HepG2 (cell line): ENCODE measurements around the gene GLIS2. TPM values are rescaled to one million over a fixed set of nuclear protein-coding genes. Genes with fewer than 3 reads are reported as not detected.

Experiments
- BCL6 ChIP-seq: IDR thresholded peaks from 2 replicates; pipeline ENCODE4 v1.6.1; 2016; ENCODE audit warnings: missing genetic modification reagents, missing compliant biosample characterization
- CENPT ChIP-seq: sonication (generic); formaldehyde crosslinking; IDR thresholded peaks from 2 replicates; pipeline ENCODE4 v1.8.0; 2022; ENCODE audit warnings: low read depth, mild to moderate bottlenecking, moderate library complexity, missing genetic modification reagents
- EEA1 ChIP-seq: sonication (generic); formaldehyde crosslinking; IDR thresholded peaks from 2 replicates; pipeline ENCODE4 v1.5.1; 2020; ENCODE audit warnings: mild to moderate bottlenecking, missing genetic modification reagents, borderline replicate concordance
- HNRNPK ChIP-seq: fragments of 200-400 bp; formaldehyde crosslinking; IDR thresholded peaks from 2 replicates; pipeline ENCODE4 v1.6.1; 2018; ENCODE audit warnings: low read length, low read depth, moderate library complexity, mild to moderate bottlenecking; ENCODE audit not compliant: poor library complexity, severe bottlenecking
- PAWR ChIP-seq: sonication (generic); formaldehyde crosslinking; IDR thresholded peaks from 2 replicates; pipeline ENCODE4 v1.4.0; 2020; ENCODE audit warnings: missing genetic modification reagents, mild to moderate bottlenecking, borderline replicate concordance
- SNAPC2 ChIP-seq: sonication (generic); formaldehyde crosslinking; IDR thresholded peaks from 2 replicates; pipeline ENCODE4 v1.8.1; 2022; ENCODE audit warnings: mild to moderate bottlenecking, missing genetic modification reagents
- TCF12 ChIP-seq, 2 experiments: fragments of 450-650 bp in 1 of 2; sonication (generic) in 1 of 2; formaldehyde crosslinking in 1 of 2; IDR thresholded peaks; 2 replicates each; pipeline versions ENCODE4 v1.6.1 to v1.8.0; 2017 to 2022; ENCODE audit warnings: antibody characterized with exemption in 1 of 2, mild to moderate bottlenecking in 1 of 2, missing genetic modification reagents in 1 of 2, moderate library complexity in 1 of 2
- TGIF2 ChIP-seq: IDR thresholded peaks from 2 replicates; pipeline ENCODE4 v1.6.1; 2016; ENCODE audit warnings: control low read depth, missing compliant biosample characterization
- ZNF224 ChIP-seq: sonication (generic); formaldehyde crosslinking; IDR thresholded peaks from 2 replicates; pipeline ENCODE4 v1.5.0; 2020; ENCODE audit warnings: mild to moderate bottlenecking, missing genetic modification reagents
- ZNF382 ChIP-seq: sonication (generic); formaldehyde crosslinking; IDR thresholded peaks from 2 replicates; pipeline ENCODE4 v1.5.0; 2020; ENCODE audit warnings: missing genetic modification reagents, mild to moderate bottlenecking, borderline replicate concordance
- ZNF616 ChIP-seq: sonication (generic); formaldehyde crosslinking; IDR thresholded peaks from 2 replicates; pipeline ENCODE4 v1.5.0; 2020; ENCODE audit warnings: low read depth, mild to moderate bottlenecking, missing genetic modification reagents
- ZNF629 ChIP-seq: sonication (generic); formaldehyde crosslinking; conservative IDR thresholded peaks from 2 replicates; pipeline ENCODE4 v1.5.0; 2020; ENCODE audit warnings: missing genetic modification reagents
- ZNF724P ChIP-seq: sonication (generic); formaldehyde crosslinking; IDR thresholded peaks from 2 replicates; pipeline ENCODE4 v1.8.0; 2022; ENCODE audit warnings: missing genetic modification reagents, borderline replicate concordance
- polyA plus RNA-seq, 8 experiments: library from polyadenylated mRNA; depleted of rRNA in 3 of 8; stranded (reverse) in 7 of 8; unstranded in 1 of 8; fragments of >200 nt; fragmentation: Illumina TruSeq in 4 of 8; extraction: Trizol in 4 of 8; gene quantifications; 2 replicates each; pipeline versions ENCODE4 v1.2.1 to v1.2.3, GENCODE V29; 2011 to 2016; ENCODE audit warnings: low read depth in 4 of 8, missing spikeins in 1 of 8, mixed read lengths in 1 of 8; ENCODE audit not compliant: insufficient read depth in 1 of 8
- total RNA-seq, 5 experiments: library from RNA; depleted of rRNA; stranded (reverse); fragments of >200 nt; fragmentation: Illumina TruSeq; extraction: Trizol; gene quantifications; 2 replicates each; pipeline ENCODE4 v1.2.3, GENCODE V29; 2016; ENCODE audit warnings: low read depth in 1 of 5
- TF ChIP-seq, protein P1 (sequence below): sonication (generic); formaldehyde crosslinking; IDR thresholded peaks from 2 replicates; pipeline ENCODE4 v1.5.1; 2020; ENCODE audit warnings: mild to moderate bottlenecking, missing genetic modification reagents, borderline replicate concordance
- TF ChIP-seq, protein P2 (sequence below): sonication (generic); formaldehyde crosslinking; IDR thresholded peaks from 2 replicates; pipeline ENCODE4 v1.5.0; 2020; ENCODE audit warnings: missing genetic modification reagents, mild to moderate bottlenecking, borderline replicate concordance
- TF ChIP-seq, protein P3 (sequence below): sonication (generic); formaldehyde crosslinking; IDR thresholded peaks from 2 replicates; pipeline ENCODE4 v1.4.0; 2020; ENCODE audit warnings: missing genetic modification reagents
- TF ChIP-seq, protein P4 (sequence below): sonication (generic); formaldehyde crosslinking; IDR thresholded peaks from 2 replicates; pipeline ENCODE4 v1.9.0; 2021; ENCODE audit warnings: missing genetic modification reagents, borderline replicate concordance

The GLIS2 gene
- total and polyA plus RNA-seq, 2 of the 13 experiments (the other 11 are each of a cell fraction or from before 2014, with no cell fraction given): 0.28 to 0.29 TPM

DNA sequence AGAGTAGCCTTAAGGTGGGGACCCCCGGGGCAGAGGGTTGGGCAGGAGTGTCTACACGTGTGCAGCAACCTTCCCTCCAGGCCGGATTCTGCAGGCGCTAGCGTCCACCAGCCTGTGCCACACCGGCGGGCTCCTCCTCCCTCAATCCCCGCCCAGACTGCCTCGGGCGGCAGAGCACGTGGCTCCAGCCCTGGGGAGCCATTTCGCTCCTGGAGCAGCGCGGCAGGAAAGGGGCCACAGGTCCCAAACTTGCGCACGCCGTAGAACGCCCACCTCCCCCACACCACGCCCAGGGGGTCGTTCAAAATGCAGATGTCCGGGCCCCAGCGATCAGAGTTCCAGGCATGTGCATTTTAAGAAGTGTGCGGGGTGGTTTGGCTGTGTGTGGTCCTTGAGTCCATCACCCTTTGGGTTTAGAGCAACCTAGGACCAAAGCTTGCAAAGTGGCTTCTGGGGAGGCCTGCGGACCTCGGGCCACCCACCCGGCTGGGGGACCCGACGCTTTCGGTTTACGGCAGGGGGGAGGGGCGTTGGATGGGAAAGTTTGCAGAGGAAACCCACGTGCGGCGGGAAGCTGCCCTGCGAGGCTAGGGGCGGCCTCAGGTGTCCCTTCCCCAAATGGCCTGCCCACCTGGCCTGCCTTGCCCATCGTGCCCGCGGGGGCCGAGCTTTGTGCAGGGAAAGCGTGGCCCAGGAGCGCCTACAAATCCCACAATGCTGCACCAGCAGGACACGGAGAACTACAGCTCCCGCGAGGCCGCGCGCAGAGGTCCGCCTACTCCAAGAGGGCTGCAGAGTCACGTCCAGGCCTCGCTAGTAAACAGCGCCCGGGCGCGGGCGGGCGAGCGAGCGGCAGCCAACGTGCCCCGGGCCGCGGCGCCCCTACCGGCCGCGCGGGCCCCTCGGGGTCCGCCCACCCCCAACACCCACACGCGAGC, 44.4 kb upstream of the GLIS2 start (continued):
- TF ChIP-seq, protein P1, sequence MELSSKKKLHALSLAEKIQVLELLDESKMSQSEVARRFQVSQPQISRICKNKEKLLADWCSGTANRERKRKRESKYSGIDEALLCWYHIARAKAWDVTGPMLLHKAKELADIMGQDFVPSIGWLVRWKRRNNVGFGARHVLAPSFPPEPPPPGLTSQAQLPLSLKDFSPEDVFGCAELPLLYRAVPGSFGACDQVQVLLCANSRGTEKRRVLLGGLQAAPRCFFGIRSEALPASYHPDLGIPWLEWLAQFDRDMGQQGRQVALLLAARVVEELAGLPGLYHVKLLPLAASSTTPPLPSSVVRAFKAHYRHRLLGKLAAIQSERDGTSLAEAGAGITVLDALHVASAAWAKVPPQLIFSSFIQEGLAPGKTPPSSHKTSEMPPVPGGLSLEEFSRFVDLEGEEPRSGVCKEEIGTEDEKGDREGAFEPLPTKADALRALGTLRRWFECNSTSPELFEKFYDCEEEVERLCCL (CRISPR knock-in tag): peak; percentile 81; the same call in 1 of the 2 replicates
- peak; percentile 75 for TF ChIP-seq SNAPC2 (CRISPR knock-in tag)
- peak; percentile 7 for TF ChIP-seq HNRNPK
- TF ChIP-seq PAWR (CRISPR knock-in tag): peak; percentile 47; the same call in 1 of the 2 replicates
- peak; percentile 46 for TF ChIP-seq BCL6
- TF ChIP-seq, protein P2, sequence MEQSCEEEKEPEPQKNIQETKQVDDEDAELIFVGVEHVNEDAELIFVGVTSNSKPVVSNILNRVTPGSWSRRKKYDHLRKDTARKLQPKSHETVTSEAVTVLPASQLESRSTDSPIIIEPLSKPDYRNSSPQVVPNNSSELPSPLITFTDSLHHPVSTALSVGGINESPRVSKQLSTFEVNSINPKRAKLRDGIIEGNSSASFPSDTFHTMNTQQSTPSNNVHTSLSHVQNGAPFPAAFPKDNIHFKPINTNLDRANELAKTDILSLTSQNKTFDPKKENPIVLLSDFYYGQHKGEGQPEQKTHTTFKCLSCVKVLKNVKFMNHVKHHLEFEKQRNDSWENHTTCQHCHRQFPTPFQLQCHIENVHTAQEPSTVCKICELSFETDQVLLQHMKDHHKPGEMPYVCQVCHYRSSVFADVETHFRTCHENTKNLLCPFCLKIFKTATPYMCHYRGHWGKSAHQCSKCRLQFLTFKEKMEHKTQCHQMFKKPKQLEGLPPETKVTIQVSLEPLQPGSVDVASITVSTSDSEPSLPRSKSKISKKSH: peak; percentile 58; the same call in 1 of the 2 replicates
- no peak for TF ChIP-seq TCF12 (IDR thresholded peaks at IDR 0.05)
- peak; percentile 60 for TF ChIP-seq TCF12 (CRISPR knock-in tag; IDR thresholded peaks at IDR 0.05)
- TF ChIP-seq, protein P3, sequence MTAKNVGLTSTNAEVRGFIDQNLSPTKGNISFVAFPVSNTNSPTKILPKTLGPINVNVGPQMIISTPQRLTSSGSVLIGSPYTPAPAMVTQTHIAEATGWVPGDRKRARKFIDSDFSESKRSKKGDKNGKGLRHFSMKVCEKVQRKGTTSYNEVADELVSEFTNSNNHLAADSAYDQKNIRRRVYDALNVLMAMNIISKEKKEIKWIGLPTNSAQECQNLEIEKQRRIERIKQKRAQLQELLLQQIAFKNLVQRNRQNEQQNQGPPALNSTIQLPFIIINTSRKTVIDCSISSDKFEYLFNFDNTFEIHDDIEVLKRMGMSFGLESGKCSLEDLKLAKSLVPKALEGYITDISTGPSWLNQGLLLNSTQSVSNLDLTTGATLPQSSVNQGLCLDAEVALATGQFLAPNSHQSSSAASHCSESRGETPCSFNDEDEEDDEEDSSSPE (CRISPR knock-in tag): peak; percentile 91
- TF ChIP-seq ZNF724P (CRISPR knock-in tag): peak; percentile 87; the same call in 1 of the 2 replicates
- TF ChIP-seq ZNF629 (CRISPR knock-in tag): no peak
- TF ChIP-seq, protein P4, sequence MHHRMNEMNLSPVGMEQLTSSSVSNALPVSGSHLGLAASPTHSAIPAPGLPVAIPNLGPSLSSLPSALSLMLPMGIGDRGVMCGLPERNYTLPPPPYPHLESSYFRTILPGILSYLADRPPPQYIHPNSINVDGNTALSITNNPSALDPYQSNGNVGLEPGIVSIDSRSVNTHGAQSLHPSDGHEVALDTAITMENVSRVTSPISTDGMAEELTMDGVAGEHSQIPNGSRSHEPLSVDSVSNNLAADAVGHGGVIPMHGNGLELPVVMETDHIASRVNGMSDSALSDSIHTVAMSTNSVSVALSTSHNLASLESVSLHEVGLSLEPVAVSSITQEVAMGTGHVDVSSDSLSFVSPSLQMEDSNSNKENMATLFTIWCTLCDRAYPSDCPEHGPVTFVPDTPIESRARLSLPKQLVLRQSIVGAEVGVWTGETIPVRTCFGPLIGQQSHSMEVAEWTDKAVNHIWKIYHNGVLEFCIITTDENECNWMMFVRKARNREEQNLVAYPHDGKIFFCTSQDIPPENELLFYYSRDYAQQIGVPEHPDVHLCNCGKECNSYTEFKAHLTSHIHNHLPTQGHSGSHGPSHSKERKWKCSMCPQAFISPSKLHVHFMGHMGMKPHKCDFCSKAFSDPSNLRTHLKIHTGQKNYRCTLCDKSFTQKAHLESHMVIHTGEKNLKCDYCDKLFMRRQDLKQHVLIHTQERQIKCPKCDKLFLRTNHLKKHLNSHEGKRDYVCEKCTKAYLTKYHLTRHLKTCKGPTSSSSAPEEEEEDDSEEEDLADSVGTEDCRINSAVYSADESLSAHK (CRISPR knock-in tag): no peak
- TF ChIP-seq ZNF382: no peak
- TF ChIP-seq ZNF224: 0 out of 2 replicates have a peak, but pooled peaks have one; percentile 83
- TF ChIP-seq ZNF616: peak; percentile 61; the same call in 1 of the 2 replicates
- peak; percentile 89 for TF ChIP-seq TGIF2 (CRISPR knock-in tag)
- TF ChIP-seq CENPT: peak; percentile 49; the same call in 1 of the 2 replicates
- no peak; the same call in 1 of the 2 replicates for TF ChIP-seq EEA1 (CRISPR knock-in tag)
